H1 (cell line): ENCODE results near the gene ADAM23. TPM values are rescaled to one million over a fixed set of nuclear protein-coding genes. Genes with fewer than 3 reads are reported as not detected.

Experiments
- CTCF ChIA-PET: fragments of 300-600 bp; sonication (Branson Sonifier 250); formaldehyde crosslinking; loops from one replicate; lab custom pipeline; 2021; ENCODE audit not compliant: partially characterized antibody; lab: Charles Lee
- POLR2A ChIA-PET: fragments of 300-600 bp; sonication (Branson Sonifier 250); formaldehyde crosslinking; loops from one replicate; lab custom pipeline; 2021; ENCODE audit warnings: inconsistent platforms; ENCODE audit not compliant: partially characterized antibody; lab: Charles Lee
- DNase-seq, 2 experiments: peaks; one replicate each; pipeline versions ENCODE4 v3.0.0 to v3.0.0-alpha.2; 2010 to 2022; ENCODE audit warnings: low spot score in 2 of 2, low read depth in 1 of 2, mixed read lengths in 1 of 2
- FAIRE-seq: peaks from 2 replicates; lab custom pipeline; 2011; peaks lifted over from hg19 to GRCh38; lab: Jason Lieb, UNC
- H2AFZ ChIP-seq: 2 replicates; pipeline ENCODE4 v1.8.1; 2012; ENCODE audit warnings: low read length, inconsistent platforms
- H2AK5ac ChIP-seq: 2 replicates; pipeline ENCODE4 v1.6.1; 2013; ENCODE audit warnings: low read depth, low read length
- H2BK120ac ChIP-seq: replicated peaks from 2 replicates; pipeline ENCODE3; 2013; ENCODE audit warnings: low read depth, low read length, inconsistent platforms
- H2BK12ac ChIP-seq: 2 replicates; pipeline ENCODE4 v1.6.1; 2013; ENCODE audit warnings: low read depth, low read length
- H2BK15ac ChIP-seq: 2 replicates; pipeline ENCODE4 v1.6.1; 2013; ENCODE audit warnings: low read length
- H2BK20ac ChIP-seq: 2 replicates; pipeline ENCODE4 v1.6.1; 2013; ENCODE audit warnings: low read length
- H2BK5ac ChIP-seq: 2 replicates; pipeline ENCODE4 v1.6.1; 2013; ENCODE audit warnings: low read depth, low read length
- H3K14ac ChIP-seq: 2 replicates; pipeline ENCODE4 v1.6.1; 2013; ENCODE audit warnings: inconsistent platforms; ENCODE audit not compliant: insufficient read length
- H3K18ac ChIP-seq: 2 replicates; pipeline ENCODE4 v1.6.1; 2013; ENCODE audit warnings: low read length; ENCODE audit errors: extremely low read depth
- H3K23ac ChIP-seq: 2 replicates; pipeline ENCODE4 v1.6.1; 2013; ENCODE audit warnings: inconsistent platforms; ENCODE audit not compliant: insufficient read length
- H3K23me2 ChIP-seq: 2 replicates; pipeline ENCODE4 v1.6.1; 2013; ENCODE audit warnings: low read depth, low read length
- H3K27ac ChIP-seq: 2 replicates; pipeline ENCODE4 v1.6.1; 2011; ENCODE audit warnings: low read depth, low read length, inconsistent platforms
- H3K27me3 ChIP-seq, 4 experiments: replicated peaks in 1 of 4; 1 replicate in 1 of 4; 2 replicates in 3 of 4; pipeline versions ENCODE4 v1.6.1 to v1.8.1; 2011 to 2013; ENCODE audit warnings: low read length in 3 of 4, mild to moderate bottlenecking in 3 of 4, inconsistent platforms in 2 of 4, mixed read lengths in 2 of 4, moderate library complexity in 1 of 4; ENCODE audit not compliant: control insufficient read depth in 3 of 4, insufficient read depth in 3 of 4; ENCODE audit errors: extremely low read depth in 1 of 4
- H3K36me3 ChIP-seq, 4 experiments: 2 replicates each; pipeline versions ENCODE4 v1.6.1 to v1.8.1; 2011 to 2013; ENCODE audit warnings: mild to moderate bottlenecking in 4 of 4, low read length in 3 of 4, moderate library complexity in 2 of 4, control low read depth in 1 of 4, inconsistent platforms in 1 of 4; ENCODE audit not compliant: insufficient read depth in 4 of 4, control insufficient read depth in 2 of 4
- H3K4ac ChIP-seq: replicated peaks from 2 replicates; pipeline ENCODE3; 2013; ENCODE audit warnings: low read length, low read depth, mixed read lengths, inconsistent platforms; ENCODE audit not compliant: insufficient read length
- H3K4me1 ChIP-seq, 4 experiments: replicated peaks in 1 of 4; 1 replicate in 1 of 4; 2 replicates in 3 of 4; pipeline versions ENCODE4 v1.6.1 to v1.8.1; 2011 to 2013; ENCODE audit warnings: low read length in 3 of 4, inconsistent platforms in 2 of 4, mixed read lengths in 1 of 4; ENCODE audit not compliant: insufficient read depth in 4 of 4, control insufficient read depth in 3 of 4
- H3K4me2 ChIP-seq, 2 experiments: 2 replicates each; pipeline versions ENCODE4 v1.6.1 to v1.8.1; 2011 to 2013; ENCODE audit warnings: low read depth in 2 of 2, low read length in 2 of 2, control low read depth in 1 of 2, inconsistent platforms in 1 of 2, mild to moderate bottlenecking in 1 of 2; ENCODE audit not compliant: insufficient read depth in 1 of 2
- H3K4me3 ChIP-seq, 4 experiments: fragments of 200-600, 300-600 bp in 1 of 4; sonication (generic), shearing (Covaris generic), sonication (Bioruptor Twin) in 1 of 4; 2 replicates each; pipeline versions ENCODE4 v1.5.1 to v1.8.1; 2011 to 2016; ENCODE audit warnings: low read length in 4 of 4, low read depth in 3 of 4, control low read depth in 2 of 4, inconsistent platforms in 2 of 4, mild to moderate bottlenecking in 2 of 4, mixed read lengths in 1 of 4, moderate library complexity in 1 of 4; ENCODE audit not compliant: insufficient read depth in 2 of 4; ENCODE audit errors: extremely low read depth in 1 of 4
- H3K56ac ChIP-seq: replicated peaks from 2 replicates; pipeline ENCODE3; 2013; ENCODE audit warnings: low read depth, mild to moderate bottlenecking, mixed read lengths, low read length, inconsistent platforms; ENCODE audit not compliant: insufficient read length
- H3K79me1 ChIP-seq: 2 replicates; pipeline ENCODE4 v1.6.1; 2013; ENCODE audit warnings: low read depth, low read length, control low read depth
- H3K79me2 ChIP-seq, 2 experiments: 2 replicates each; pipeline versions ENCODE4 v1.6.1 to v1.8.1; 2012 to 2013; ENCODE audit warnings: low read length in 2 of 2, mild to moderate bottlenecking in 2 of 2, inconsistent platforms in 1 of 2; ENCODE audit not compliant: insufficient read depth in 2 of 2, control insufficient read depth in 1 of 2
- H3K9ac ChIP-seq, 4 experiments: replicated peaks in 1 of 4; 1 replicate in 1 of 4; 2 replicates in 3 of 4; pipeline versions ENCODE4 v1.6.1 to v1.8.1; 2011 to 2013; ENCODE audit warnings: low read depth in 3 of 4, low read length in 3 of 4, control low read depth in 2 of 4, mild to moderate bottlenecking in 2 of 4, moderate library complexity in 2 of 4, inconsistent platforms in 1 of 4; ENCODE audit errors: extremely low read depth in 1 of 4
- H3K9me3 ChIP-seq, 2 experiments: 2 replicates each; pipeline versions ENCODE4 v1.6.1 to v1.8.1; 2012 to 2013; ENCODE audit warnings: mild to moderate bottlenecking in 2 of 2, moderate library complexity in 2 of 2, control low read depth in 1 of 2, inconsistent platforms in 1 of 2, low read depth in 1 of 2, low read length in 1 of 2, mixed read lengths in 1 of 2; ENCODE audit not compliant: insufficient read depth in 2 of 2
- H4K20me1 ChIP-seq, 2 experiments: replicated peaks in 1 of 2; 2 replicates each; pipeline versions ENCODE3 to v1.8.1; 2011 to 2013; ENCODE audit warnings: inconsistent platforms in 2 of 2, low read length in 2 of 2, mild to moderate bottlenecking in 1 of 2; ENCODE audit not compliant: insufficient read depth in 2 of 2, control insufficient read depth in 1 of 2
- H4K5ac ChIP-seq: 2 replicates; pipeline ENCODE4 v1.6.1; 2013; ENCODE audit warnings: low read length, low read depth, mixed read lengths, inconsistent platforms; ENCODE audit not compliant: insufficient read length
- H4K8ac ChIP-seq: 2 replicates; pipeline ENCODE4 v1.8.0; 2013; ENCODE audit warnings: mild to moderate bottlenecking, moderate library complexity, low read length, inconsistent platforms; ENCODE audit not compliant: insufficient read depth; ENCODE audit errors: extremely low read depth
- H4K91ac ChIP-seq: replicated peaks from 2 replicates; pipeline ENCODE3; 2013; ENCODE audit warnings: low read length, mixed read lengths, inconsistent platforms; ENCODE audit not compliant: insufficient read length
- BACH1 ChIP-seq: IDR thresholded peaks from 2 replicates; pipeline ENCODE4 v1.6.1; 2012; ENCODE audit warnings: low read length, improper control_type of control experiment
- CBX8 ChIP-seq: fragments of 300-800, 300-1000 bp; sonication (generic); IDR thresholded peaks from 2 replicates; pipeline ENCODE4 v1.7.1; 2016; ENCODE audit warnings: low read depth, low read length, borderline replicate concordance
- CREB1 ChIP-seq: IDR thresholded peaks from 2 replicates; pipeline ENCODE4 v1.6.1; 2012; ENCODE audit warnings: inconsistent platforms
- EGR1 ChIP-seq: IDR thresholded peaks from 2 replicates; pipeline ENCODE4 v1.6.1; 2011; ENCODE audit warnings: low read depth, low read length, borderline replicate concordance
- JUN ChIP-seq: IDR thresholded peaks from 2 replicates; pipeline ENCODE4 v1.6.1; 2011; ENCODE audit warnings: low read depth, mild to moderate bottlenecking, improper control_type of control experiment, low read length
- NRF1 ChIP-seq: IDR thresholded peaks from 2 replicates; pipeline ENCODE4 v1.6.1; 2011; ENCODE audit warnings: mild to moderate bottlenecking, low read depth, low read length, improper control_type of control experiment
- POLR2A ChIP-seq, 2 experiments: IDR thresholded peaks; 1 replicate in 1 of 2; 2 replicates in 1 of 2; pipeline ENCODE4 v1.6.1; 2011; ENCODE audit warnings: low read depth in 2 of 2, low read length in 2 of 2, mild to moderate bottlenecking in 2 of 2; ENCODE audit errors: control extremely low read depth in 1 of 2
- RNF2 ChIP-seq: fragments of 200-900, 300-1000 bp; sonication (generic); IDR thresholded peaks from 2 replicates; pipeline ENCODE4 v1.7.1; 2016; ENCODE audit warnings: borderline replicate concordance, low read depth, mild to moderate bottlenecking, antibody characterized with exemption, low read length; ENCODE audit not compliant: poor library complexity, severe bottlenecking; ENCODE audit errors: missing control alignments
- RXRA ChIP-seq: IDR thresholded peaks from 2 replicates; pipeline ENCODE4 v1.6.1; 2011; ENCODE audit warnings: low read depth, mild to moderate bottlenecking, low read length, moderate library complexity; ENCODE audit not compliant: insufficient read depth
- SP4 ChIP-seq: IDR thresholded peaks from 2 replicates; pipeline ENCODE4 v1.6.1; 2012; ENCODE audit warnings: low read length, inconsistent platforms
- TBP ChIP-seq: IDR thresholded peaks from 2 replicates; pipeline ENCODE4 v1.6.1; 2011; ENCODE audit warnings: low read depth, low read length, improper control_type of control experiment
- TEAD4 ChIP-seq: IDR thresholded peaks from 2 replicates; pipeline ENCODE4 v1.6.1; 2012; ENCODE audit warnings: low read depth, low read length, inconsistent platforms, mixed read lengths
- polyA plus RNA-seq, 7 experiments: library from polyadenylated mRNA; depleted of rRNA in 3 of 7; stranded (reverse) in 5 of 7; unstranded in 2 of 7; fragments of >200 nt in 5 of 7; fragments of 200-250 nt in 2 of 7; gene quantifications; 1 replicate in 5 of 7; 2 replicates in 1 of 7; 4 replicates in 1 of 7; pipeline versions ENCODE4 v1.2.1 to v1.2.3, GENCODE V29; 2011 to 2013; ENCODE audit warnings: missing spikeins in 2 of 7, mixed read lengths in 2 of 7
- total RNA-seq: library from RNA; stranded (reverse); fragmentation: NEBNext Ultra II Directional; extraction: Animal tissue kit (Norgen Biotek cat#: 25700); gene quantifications from 2 replicates; pipeline ENCODE4 v1.2.1, GENCODE V29; 2021
- TF ChIP-seq, protein P1 (sequence below): IDR thresholded peaks from 2 replicates; pipeline ENCODE4 v1.6.1; 2011; ENCODE audit warnings: low read length, improper control_type of control experiment
- TF ChIP-seq, protein P2 (sequence below): IDR thresholded peaks from 2 replicates; pipeline ENCODE4 v1.6.1; 2012; ENCODE audit warnings: low read length, inconsistent platforms

ADAM23 gene
- total and polyA plus RNA-seq, 2 of the 8 experiments (the other 6 are each of a cell fraction or from before 2014, with no cell fraction given) = 9.9 to 20.8 TPM

DNA sequence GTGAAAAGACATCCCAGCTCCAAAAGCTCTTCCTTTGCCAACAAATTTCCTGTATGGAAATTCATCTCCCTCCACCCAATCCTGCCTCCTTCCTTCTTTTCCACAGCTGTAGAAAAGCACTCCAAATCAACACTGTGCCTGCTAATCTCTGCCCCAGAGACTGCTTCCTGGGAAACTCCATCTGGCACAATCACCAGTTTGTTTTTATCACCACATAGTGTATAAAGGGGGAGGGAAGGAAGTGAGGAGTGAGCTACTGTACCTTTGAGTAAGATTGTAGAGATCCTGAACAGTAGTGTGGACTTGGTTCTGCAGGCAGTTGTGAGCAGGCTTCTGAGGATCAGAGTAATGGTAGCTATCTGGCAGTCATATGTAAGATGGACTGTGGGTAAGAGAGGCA is 184.3 kb downstream of the ADAM23 start:
- H3K9me3 ChIP-seq = no peaks in the 10 kb centered on the region
- FAIRE-seq = no peak
- no peaks in the 10 kb centered on the region for H3K23me2 ChIP-seq
- H4K20me1 ChIP-seq = no peaks in the 10 kb centered on the region
- H2AFZ ChIP-seq = no peak overlapping the region
- peaks cover 0 to 5% (median 0%) of the 10 kb centered on the region in 4 experiments; a peak in 3 of 7 replicates for H3K4me1 ChIP-seq
- no peak overlapping the region for H3K27ac ChIP-seq
- no peaks in the 10 kb centered on the region for H3K79me2 ChIP-seq
- H2BK15ac ChIP-seq = no peak overlapping the region
- H4K5ac ChIP-seq = no peak overlapping the region
- no peak overlapping the region for H2AK5ac ChIP-seq
- H2BK5ac ChIP-seq = no peak overlapping the region
- H3K56ac ChIP-seq = no peak overlapping the region
- no peak for DNase-seq
- ChIA-PET POLR2A (no interaction called here), CTCF (interaction anchor here (1.1 to 1.6 kb wide), 2 partner anchors 13 to 71 kb away, joined by 4 to 9 read pairs; no protein-coding TSS in a partner anchor)
- no peak overlapping the region for H3K14ac ChIP-seq
- H3K79me1 ChIP-seq = no peaks in the 10 kb centered on the region
- H4K91ac ChIP-seq = no peak overlapping the region
- no peak overlapping the region for H3K9ac ChIP-seq
- H3K4ac ChIP-seq = no peak overlapping the region
- H4K8ac ChIP-seq = no peak overlapping the region
- H3K4me2 ChIP-seq = no peak overlapping the region
- no peak overlapping the region for H3K18ac ChIP-seq
- no peak overlapping the region for H3K23ac ChIP-seq
- H3K4me3 ChIP-seq = no peak overlapping the region
- no peaks in the 10 kb centered on the region for H3K36me3 ChIP-seq
- H2BK120ac ChIP-seq = no peak overlapping the region
- H2BK20ac ChIP-seq = no peak overlapping the region
- H3K27me3 ChIP-seq = no peaks in the 10 kb centered on the region
- no peak overlapping the region for H2BK12ac ChIP-seq
- TF ChIP-seq CBX8 (no peak), CREB1 (no peak), EGR1 (no peak), RXRA (no peak), JUN (no peak), NRF1 (no peak), TEAD4 (no peak), BACH1 (no peak), POLR2A (IDR thresholded peaks at IDR 0.05; ENCODE audit: control extremely low read depth in 1 of 2, low read depth in 2 of 2, low read length in 2 of 2) (no peak), RNF2 (no peak), SP4 (no peak), TBP (no peak)
- TF ChIP-seq, protein P1, sequence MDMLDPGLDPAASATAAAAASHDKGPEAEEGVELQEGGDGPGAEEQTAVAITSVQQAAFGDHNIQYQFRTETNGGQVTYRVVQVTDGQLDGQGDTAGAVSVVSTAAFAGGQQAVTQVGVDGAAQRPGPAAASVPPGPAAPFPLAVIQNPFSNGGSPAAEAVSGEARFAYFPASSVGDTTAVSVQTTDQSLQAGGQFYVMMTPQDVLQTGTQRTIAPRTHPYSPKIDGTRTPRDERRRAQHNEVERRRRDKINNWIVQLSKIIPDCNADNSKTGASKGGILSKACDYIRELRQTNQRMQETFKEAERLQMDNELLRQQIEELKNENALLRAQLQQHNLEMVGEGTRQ = no peak
- TF ChIP-seq, protein P2, sequence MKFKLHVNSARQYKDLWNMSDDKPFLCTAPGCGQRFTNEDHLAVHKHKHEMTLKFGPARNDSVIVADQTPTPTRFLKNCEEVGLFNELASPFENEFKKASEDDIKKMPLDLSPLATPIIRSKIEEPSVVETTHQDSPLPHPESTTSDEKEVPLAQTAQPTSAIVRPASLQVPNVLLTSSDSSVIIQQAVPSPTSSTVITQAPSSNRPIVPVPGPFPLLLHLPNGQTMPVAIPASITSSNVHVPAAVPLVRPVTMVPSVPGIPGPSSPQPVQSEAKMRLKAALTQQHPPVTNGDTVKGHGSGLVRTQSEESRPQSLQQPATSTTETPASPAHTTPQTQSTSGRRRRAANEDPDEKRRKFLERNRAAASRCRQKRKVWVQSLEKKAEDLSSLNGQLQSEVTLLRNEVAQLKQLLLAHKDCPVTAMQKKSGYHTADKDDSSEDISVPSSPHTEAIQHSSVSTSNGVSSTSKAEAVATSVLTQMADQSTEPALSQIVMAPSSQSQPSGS = no peak
